Esophagus (tissue), 2 donors: ENCODE measurements around the gene NUBPL. TPM values are rescaled to one million over a fixed set of nuclear protein-coding genes. Genes with fewer than 3 reads are reported as not detected.
A peak's percentile ranks its signal among the peaks of the same experiment; 100 is the strongest.

ENCODE experiments used
- H3K27ac ChIP-seq, 2 donors: one replicate each; pipeline ENCODE4 v1.5.1; 2013; ENCODE audit warnings: low read depth in 2 of 2, mild to moderate bottlenecking in 2 of 2, inconsistent platforms in 1 of 2, low read length in 1 of 2, moderate library complexity in 1 of 2
- H3K27me3 ChIP-seq, 2 donors: one replicate each; pipeline ENCODE4 v1.6.1; 2013; ENCODE audit warnings: low read length in 2 of 2, control low read depth in 1 of 2, mild to moderate bottlenecking in 1 of 2; ENCODE audit not compliant: insufficient read depth in 2 of 2, control insufficient read depth in 1 of 2
- H3K36me3 ChIP-seq, 2 donors: one replicate each; pipeline ENCODE4 v1.6.1; 2013; ENCODE audit warnings: low read length in 1 of 2; ENCODE audit not compliant: control insufficient read depth in 2 of 2, insufficient read depth in 2 of 2
- H3K4me1 ChIP-seq, 2 donors: one replicate each; pipeline ENCODE4 v1.6.1; 2013; ENCODE audit warnings: low read length in 1 of 2; ENCODE audit not compliant: control insufficient read depth in 2 of 2, insufficient read depth in 2 of 2
- H3K4me3 ChIP-seq, 2 donors: one replicate each; pipeline ENCODE4 v1.5.1; 2013; ENCODE audit warnings: low read length in 2 of 2, mild to moderate bottlenecking in 2 of 2, low read depth in 1 of 2, moderate library complexity in 1 of 2
- H3K9me3 ChIP-seq, 2 donors: one replicate each; pipeline ENCODE4 v1.6.1; 2013; ENCODE audit warnings: mild to moderate bottlenecking in 2 of 2, low read depth in 1 of 2, low read length in 1 of 2, moderate library complexity in 1 of 2; ENCODE audit not compliant: control insufficient read depth in 2 of 2, insufficient read depth in 1 of 2
- WGBS, 2 donors: extraction: QIAGEN DNeasy Blood & Tissue Kit; methylation state at CpG; one replicate each; pipeline ENCODE4 v1.1.7; 2013; 5-methylcytosine and 5-hydroxymethylcytosine counted together
- polyA plus RNA-seq, 2 donors: library from polyadenylated mRNA; stranded (reverse); fragments of 200-250 nt; gene quantifications; one replicate each; pipeline ENCODE4 v1.2.3, GENCODE V29; 2013
- donor health status: healthy with polysubstance abuse.
- donor health status: Bipolar disorder and iron deficiency.

Gene NUBPL
- polyA plus RNA-seq = 1 to 10 TPM; 1.7 to 3.2 TPM

DNA sequence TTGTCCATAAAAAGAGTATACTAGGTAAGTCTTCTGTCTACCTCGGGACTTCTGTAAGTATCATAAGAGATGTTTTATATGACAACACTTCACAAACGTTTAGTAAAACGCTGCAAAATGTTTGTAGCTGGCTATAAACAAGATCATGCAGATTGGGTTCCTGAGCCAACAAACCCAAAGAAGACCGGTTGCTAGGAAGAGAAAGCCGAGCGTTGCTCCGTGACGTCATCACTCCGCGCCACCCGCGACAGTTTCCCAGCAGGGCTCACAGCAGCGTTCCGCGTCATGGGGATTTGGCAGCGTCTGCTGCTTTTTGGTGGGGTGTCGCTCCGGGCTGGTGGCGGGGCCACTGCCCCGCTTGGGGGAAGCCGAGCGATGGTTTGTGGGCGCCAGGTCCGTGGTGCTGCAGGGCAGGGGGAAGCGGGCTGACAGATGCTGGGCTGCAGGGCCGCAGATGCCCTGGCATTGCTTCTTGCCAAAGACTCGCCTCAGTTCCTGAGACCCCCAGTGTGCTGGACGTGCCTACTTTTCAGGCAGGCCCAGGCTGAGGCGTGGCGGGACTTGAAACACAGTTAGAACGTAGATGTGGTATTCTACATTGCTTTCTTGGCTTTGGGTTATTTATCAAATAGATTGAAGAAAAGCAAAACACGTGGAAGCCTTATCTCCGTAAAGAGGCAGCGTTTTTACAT lies at the start of gene NUBPL:
Gene NUBPL (plus strand): TSS at position 250 of the 692 bp plus-strand sequence. CDS start 36 bp downstream, at position 286.
- WGBS, 2 donors = 0% methylated on average over 34 of the region's 34 CpGs
- Histone ChIP-seq H3K36me3 (no peaks in the 10 kb centered on the region), H3K4me1 (no peaks in the 10 kb centered on the region), H3K27ac (peak within 1 kb of the TSS; percentile 93 to 94), H3K27me3 (no peaks in the 10 kb centered on the region), H3K9me3 (no peaks in the 10 kb centered on the region), H3K4me3 (peak within 1 kb of the TSS; percentile 100)

DNA sequence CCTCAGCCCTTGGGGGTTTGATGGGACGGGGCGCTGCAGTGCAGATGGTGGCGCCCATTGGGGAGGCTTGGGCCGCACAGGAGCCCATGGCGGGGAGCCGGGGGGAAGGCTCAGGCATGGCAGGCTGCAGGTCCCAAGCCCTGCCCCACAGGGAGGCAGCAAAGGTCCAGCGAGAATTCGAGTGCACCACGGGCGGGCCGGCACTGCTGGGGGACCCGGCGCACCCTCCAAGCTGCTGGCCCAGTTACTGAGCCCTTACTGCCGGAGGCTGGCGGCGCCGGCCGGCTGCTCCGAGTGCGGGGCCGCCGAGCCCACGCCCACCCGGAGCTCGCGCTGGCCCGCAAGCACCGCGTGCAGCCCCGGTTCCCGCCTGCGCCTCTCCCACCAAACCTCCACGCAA lies 34.1 kb upstream of the NUBPL start:
- H3K36me3 ChIP-seq = no peaks in the 10 kb centered on the region
- WGBS, 2 donors = 93 to 96% methylated on average over 28 to 33 of the region's 33 CpGs
- no peaks in the 10 kb centered on the region for H3K27me3 ChIP-seq
- H3K4me3 ChIP-seq = no peak overlapping the region
- H3K27ac ChIP-seq = no peak overlapping the region
- H3K9me3 ChIP-seq = no peaks in the 10 kb centered on the region
- H3K4me1 ChIP-seq = no peaks in the 10 kb centered on the region

- H3K27me3 ChIP-seq = no peaks in the 10 kb centered on the region
- H3K9me3 ChIP-seq = no peaks in the 10 kb centered on the region
- H3K4me3 ChIP-seq = no peak overlapping the region
- no peak overlapping the region for H3K27ac ChIP-seq
- no peaks in the 10 kb centered on the region for H3K36me3 ChIP-seq
- H3K4me1 ChIP-seq = no peaks in the 10 kb centered on the region
- 87 to 88% methylated on average over 8 of the region's 8 CpGs for WGBS, 2 donors
Observed at GRCh38 chr14:31527546-31527945, 33.7 kb upstream of the NUBPL start.

DNA sequence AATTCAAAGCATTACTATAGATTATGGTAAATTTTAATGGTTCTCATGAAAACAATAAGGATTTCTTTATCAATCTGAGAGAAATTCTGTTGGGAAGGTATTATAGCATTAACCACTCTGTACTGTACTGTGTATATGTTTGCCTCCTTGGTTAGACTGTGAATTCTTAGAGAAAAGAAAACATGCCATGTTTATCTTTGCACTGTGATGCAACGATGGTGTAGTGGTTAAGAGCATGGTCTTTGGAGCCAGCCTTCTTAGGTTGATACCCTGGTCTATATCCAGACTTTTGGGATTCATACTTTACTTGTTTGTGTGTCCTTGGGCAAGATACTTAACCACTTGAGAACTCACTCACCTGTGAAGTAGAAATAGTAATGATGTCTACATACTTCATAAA lies 32.2 kb upstream of the NUBPL start:
- H3K4me1 ChIP-seq = no peaks in the 10 kb centered on the region
- no peaks in the 10 kb centered on the region for H3K9me3 ChIP-seq
- H3K27ac ChIP-seq = no peak overlapping the region
- H3K27me3 ChIP-seq = no peaks in the 10 kb centered on the region
- WGBS, 2 donors = 50 to 57% methylated on average over 1 of the region's 1 CpG
- no peaks in the 10 kb centered on the region for H3K36me3 ChIP-seq
- H3K4me3 ChIP-seq = no peak overlapping the region

- no peaks in the 10 kb centered on the region for H3K36me3 ChIP-seq
- H3K27ac ChIP-seq = no peak overlapping the region
- no peaks in the 10 kb centered on the region for H3K9me3 ChIP-seq
- WGBS, 2 donors = 51 to 55% methylated on average over 7 of the region's 7 CpGs
- no peaks in the 10 kb centered on the region for H3K27me3 ChIP-seq
- no peaks in the 10 kb centered on the region for H3K4me1 ChIP-seq
- H3K4me3 ChIP-seq = no peak overlapping the region
Observed at GRCh38 chr14:31530136-31530535, 31.1 kb upstream of the NUBPL start.

DNA sequence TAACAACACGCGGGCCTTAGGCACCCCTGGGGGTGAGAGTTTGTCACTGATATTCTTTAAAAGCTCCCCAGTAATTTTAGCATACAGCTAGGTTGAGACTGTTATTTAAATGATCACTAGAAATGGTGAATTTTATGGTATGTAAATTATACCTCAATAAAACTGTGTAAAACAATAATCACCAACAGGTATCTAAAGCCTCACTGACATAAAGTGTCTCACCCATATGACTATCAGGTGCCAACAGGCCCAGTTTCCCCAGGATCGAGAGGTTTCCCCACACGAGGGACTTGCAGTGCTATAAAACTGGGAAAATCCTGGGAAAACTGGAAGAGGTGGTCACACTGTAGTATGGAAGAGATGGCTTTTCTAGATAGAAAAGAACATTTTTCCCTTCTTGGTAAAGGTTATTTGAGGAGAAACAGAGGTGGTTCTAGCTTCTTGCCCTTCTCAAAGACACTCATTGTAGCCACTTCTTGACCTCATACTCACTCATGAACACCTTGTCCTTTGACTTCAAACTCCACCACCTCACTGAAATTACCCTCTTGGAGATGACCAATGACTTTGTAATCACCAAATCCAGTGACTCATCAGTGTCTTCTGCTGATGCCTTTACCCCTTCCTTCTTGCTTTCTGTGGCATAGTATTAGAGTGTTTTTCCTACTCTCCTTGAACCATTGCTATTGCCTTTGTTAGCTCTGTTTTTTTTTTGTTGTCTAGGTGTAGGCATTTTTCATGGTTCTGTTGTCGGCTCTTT lies 24.8 kb upstream of the NUBPL start:
- Histone ChIP-seq H3K36me3 (no peaks in the 10 kb centered on the region), H3K9me3 (no peaks in the 10 kb centered on the region), H3K4me1 (no peaks in the 10 kb centered on the region), H3K27ac (no peak overlapping the region), H3K4me3 (no peak overlapping the region), H3K27me3 (no peaks in the 10 kb centered on the region)
- WGBS, 2 donors = 87 to 88% methylated on average over 5 of the region's 5 CpGs

DNA sequence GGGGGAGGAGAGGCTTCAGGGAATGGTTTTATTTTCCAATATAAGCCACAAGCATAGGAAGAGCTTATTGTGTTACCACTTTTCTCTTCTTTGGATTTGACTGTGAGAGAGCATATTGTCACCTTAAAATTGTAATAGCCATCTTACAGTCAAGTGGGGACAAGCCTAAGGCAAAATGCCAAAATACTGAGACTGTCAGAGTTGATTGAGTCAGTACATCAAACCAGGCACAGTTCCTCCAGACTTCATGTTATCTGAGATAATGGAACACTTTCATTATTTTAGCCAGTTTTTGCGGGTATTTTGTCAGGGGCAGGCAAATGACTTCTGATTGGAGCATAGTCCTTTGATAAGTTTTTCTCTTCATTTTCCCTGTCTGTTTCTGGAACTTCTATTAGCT lies 19.5 kb upstream of the NUBPL start:
- H3K4me1 ChIP-seq = no peaks in the 10 kb centered on the region
- H3K4me3 ChIP-seq = no peak overlapping the region
- 81 to 88% methylated on average over 1 of the region's 1 CpG for WGBS, 2 donors
- H3K27me3 ChIP-seq = no peaks in the 10 kb centered on the region
- H3K36me3 ChIP-seq = no peaks in the 10 kb centered on the region
- no peaks in the 10 kb centered on the region for H3K9me3 ChIP-seq
- H3K27ac ChIP-seq = no peak overlapping the region

DNA sequence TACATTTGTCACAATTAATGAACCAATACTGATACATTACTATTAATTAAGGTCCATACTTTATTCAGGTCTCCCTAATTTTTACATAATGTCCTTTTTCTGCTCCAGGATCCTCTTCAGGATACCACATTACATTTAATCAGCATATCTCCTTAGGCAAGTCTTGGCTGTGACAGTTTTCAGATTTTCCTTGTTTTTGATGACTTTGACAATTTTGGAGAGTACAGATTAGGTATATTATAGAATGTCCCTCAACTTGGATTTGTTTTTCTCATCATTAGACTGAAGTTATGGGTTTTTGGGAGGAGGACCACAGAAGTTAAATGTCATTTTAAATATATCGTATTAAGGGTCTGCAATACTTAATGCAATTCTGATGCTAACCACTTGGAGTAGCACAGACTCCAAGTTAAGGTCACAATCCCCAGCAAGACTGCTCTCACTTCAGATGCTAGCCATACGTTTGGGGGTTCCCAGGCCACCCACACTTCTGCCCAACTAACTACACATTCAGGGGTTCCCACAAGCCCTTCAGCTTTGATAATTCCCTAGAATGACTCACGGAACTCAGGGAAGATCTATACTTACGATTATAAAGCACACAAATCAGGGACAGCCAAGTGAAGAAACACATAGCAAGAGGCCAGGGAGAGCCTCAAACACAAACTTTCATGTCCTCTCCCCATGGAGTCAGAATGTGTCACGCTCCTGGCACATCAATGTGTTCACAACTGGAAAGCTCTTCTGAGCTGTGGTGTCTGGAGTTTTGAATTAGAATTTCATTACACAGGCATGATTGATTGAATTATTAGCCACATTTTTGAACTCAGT lies 17.0 kb upstream of the NUBPL start:
- Histone ChIP-seq H3K36me3 (no peaks in the 10 kb centered on the region), H3K27me3 (no peaks in the 10 kb centered on the region), H3K4me3 (no peak overlapping the region), H3K27ac (no peak overlapping the region), H3K9me3 (no peaks in the 10 kb centered on the region), H3K4me1 (no peaks in the 10 kb centered on the region)
- WGBS, 2 donors = 65 to 70% methylated on average over 5 of the region's 5 CpGs

DNA sequence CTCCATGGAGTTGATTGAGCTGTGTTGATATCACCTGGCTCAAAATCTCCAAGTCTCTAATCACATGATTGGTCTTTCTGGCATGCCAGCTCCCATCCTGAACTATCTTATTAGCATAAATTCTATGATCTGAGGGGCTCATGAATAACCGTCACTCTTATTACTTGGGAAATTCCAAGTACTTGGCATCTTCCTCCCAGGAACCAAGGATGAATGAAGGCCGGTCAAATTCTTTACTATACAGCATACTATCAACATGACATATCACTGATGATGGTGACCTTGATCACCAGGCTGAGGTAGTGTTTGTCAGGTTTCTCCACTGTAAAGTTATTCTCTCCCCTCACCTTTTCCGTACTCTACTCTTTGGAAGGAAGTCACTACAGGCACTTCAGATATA lies 16.4 kb upstream of the NUBPL start:
- H3K9me3 ChIP-seq = no peaks in the 10 kb centered on the region
- 76 to 84% methylated on average over 3 of the region's 3 CpGs for WGBS, 2 donors

More for the DNA sequence above, 16.4 kb upstream of the NUBPL start:
- Histone ChIP-seq H3K4me3 (no peak overlapping the region), H3K36me3 (no peaks in the 10 kb centered on the region), H3K27ac (no peak overlapping the region), H3K27me3 (no peaks in the 10 kb centered on the region), H3K4me1 (no peaks in the 10 kb centered on the region)
